ENCODE measurements around the gene CORIN.

The CORIN gene

GRCh38 chr4:47736555-47736954, 101.3 kb downstream of the CORIN start:
- H3K27me3 ChIP-seq = no peaks in the 10 kb centered on the region
- no peak overlapping the region for H3K4me3 ChIP-seq (ENCODE audit: low read depth in 1 of 2, low read length in 1 of 2)
- no peaks in the 10 kb centered on the region for H3K9me3 ChIP-seq
- H3K4me1 ChIP-seq (ENCODE audit: control insufficient read depth in 1 of 2, insufficient read depth in 1 of 2, low read depth in 1 of 2, low read length in 1 of 2) = no peaks in the 10 kb centered on the region
- H3K36me3 ChIP-seq = no peaks in the 10 kb centered on the region
- no peak overlapping the region for H3K27ac ChIP-seq
- TF ChIP-seq CTCF (IDR thresholded peaks at IDR 0.05) = no peak

- Histone ChIP-seq H3K9me3 (no peaks in the 10 kb centered on the region), H3K4me3 (ENCODE audit: low read depth in 1 of 2, low read length in 1 of 2) (no peak overlapping the region), H3K4me1 (ENCODE audit: control insufficient read depth in 1 of 2, insufficient read depth in 1 of 2, low read depth in 1 of 2, low read length in 1 of 2) (no peaks in the 10 kb centered on the region), H3K27ac (no peak overlapping the region), H3K27me3 (no peaks in the 10 kb centered on the region), H3K36me3 (no peaks in the 10 kb centered on the region)
- no peak for TF ChIP-seq CTCF (IDR thresholded peaks at IDR 0.05)
These were observed 101.7 kb downstream of the CORIN start for GRCh38 chr4:47736146-47736545.

GRCh38 chr4:47733302-47734175, 104.3 kb downstream of the CORIN start:
- Histone ChIP-seq H3K27ac (no peak overlapping the region), H3K4me3 (ENCODE audit: low read depth in 1 of 2, low read length in 1 of 2) (no peak overlapping the region), H3K27me3 (no peaks in the 10 kb centered on the region), H3K9me3 (no peaks in the 10 kb centered on the region), H3K4me1 (ENCODE audit: control insufficient read depth in 1 of 2, insufficient read depth in 1 of 2, low read depth in 1 of 2, low read length in 1 of 2) (no peaks in the 10 kb centered on the region), H3K36me3 (no peaks in the 10 kb centered on the region)
- TF ChIP-seq CTCF (IDR thresholded peaks at IDR 0.05) = no peak

- no peaks in the 10 kb centered on the region for H3K4me1 ChIP-seq (ENCODE audit: control insufficient read depth in 1 of 2, insufficient read depth in 1 of 2, low read depth in 1 of 2, low read length in 1 of 2)
- H3K36me3 ChIP-seq = no peaks in the 10 kb centered on the region
These were observed 106.7 kb downstream of the CORIN start for GRCh38 chr4:47731182-47731581.

GRCh38 chr4:47729131-47729680, 108.7 kb downstream of the CORIN start:
- no peaks in the 10 kb centered on the region for H3K9me3 ChIP-seq
- H3K4me1 ChIP-seq (ENCODE audit: control insufficient read depth in 1 of 2, insufficient read depth in 1 of 2, low read depth in 1 of 2, low read length in 1 of 2) = no peaks in the 10 kb centered on the region
- H3K36me3 ChIP-seq = no peaks in the 10 kb centered on the region
- no peaks in the 10 kb centered on the region for H3K27me3 ChIP-seq
- no peak for TF ChIP-seq CTCF (IDR thresholded peaks at IDR 0.05)
- H3K27ac ChIP-seq = no peak overlapping the region
- H3K4me3 ChIP-seq (ENCODE audit: low read depth in 1 of 2, low read length in 1 of 2) = no peak overlapping the region

More at GRCh38 chr4:47731182-47731581, 106.7 kb downstream of the CORIN start:
- Histone ChIP-seq H3K9me3 (no peaks in the 10 kb centered on the region), H3K27ac (no peak overlapping the region), H3K27me3 (no peaks in the 10 kb centered on the region), H3K4me3 (ENCODE audit: low read depth in 1 of 2, low read length in 1 of 2) (no peak overlapping the region)
- TF ChIP-seq CTCF (IDR thresholded peaks at IDR 0.05) = no peak
